Stomach smooth muscle (tissue), 2 donors: Measurements from ENCODE around the gene VPS33B.

ENCODE experiments used
- H3K27ac ChIP-seq: one replicate; pipeline ENCODE4 v1.7.0; 2013; ENCODE audit warnings: mild to moderate bottlenecking, low read length, inconsistent platforms
- H3K27me3 ChIP-seq, 2 donors: one replicate each; pipeline ENCODE4 v1.7.0; 2013; ENCODE audit warnings: low read length in 2 of 2; ENCODE audit not compliant: insufficient read depth in 2 of 2, control insufficient read depth in 1 of 2
- H3K36me3 ChIP-seq, 2 donors: one replicate each; pipeline ENCODE4 v1.7.0; 2013; ENCODE audit warnings: low read length in 2 of 2; ENCODE audit not compliant: control insufficient read depth in 2 of 2, insufficient read depth in 2 of 2
- H3K4me1 ChIP-seq: one replicate; pipeline ENCODE4 v1.7.0; 2013; ENCODE audit warnings: low read length; ENCODE audit not compliant: control insufficient read depth, insufficient read depth
- H3K4me3 ChIP-seq, 2 donors: one replicate each; pipeline ENCODE4 v1.7.0; 2013; ENCODE audit warnings: low read length in 2 of 2
- H3K9ac ChIP-seq, 2 donors: one replicate each; pipeline ENCODE4 v1.7.0; 2013; ENCODE audit warnings: low read length in 2 of 2, mild to moderate bottlenecking in 1 of 2
- H3K9me3 ChIP-seq, 2 donors: one replicate each; pipeline ENCODE4 v1.7.0; 2013; ENCODE audit warnings: low read length in 2 of 2; ENCODE audit not compliant: control insufficient read depth in 2 of 2
- donor health status: healthy.
- donor health status: Pancreatic carcinoma.

Gene VPS33B

GRCh38 chr15:91022075-91022831 lies at the start of gene VPS33B:
VPS33B (minus strand) TSS chr15:91022594; CDS start chr15:91022249, 345 bp downstream.
- Histone ChIP-seq H3K27ac (peak within 1 kb of the TSS; percentile 37), H3K36me3 (peaks cover 0 to 2% of the 10 kb centered on the region in 2 donors), H3K4me1 (peaks cover 12% of the 10 kb centered on the region), H3K4me3 (peak within 1 kb of the TSS; percentile 94 to 98), H3K9ac (peak within 1 kb of the TSS; percentile 79 to 90), H3K27me3 (no peaks in the 10 kb centered on the region), H3K9me3 (no peaks in the 10 kb centered on the region)

- H3K27ac ChIP-seq, result no peak overlapping the region
- no peak overlapping the region for H3K9ac ChIP-seq
These were observed 49.8 kb upstream of the VPS33B start for GRCh38 chr15:91072161-91072560.

GRCh38 chr15:91070872-91071271 lies 48.5 kb upstream of the VPS33B start:
- H3K4me3 ChIP-seq, result no peak overlapping the region
- H3K9ac ChIP-seq, result no peak overlapping the region
- no peak overlapping the region for H3K27ac ChIP-seq
- no peaks in the 10 kb centered on the region for H3K4me1 ChIP-seq
- H3K27me3 ChIP-seq, result peaks cover 10% of the 10 kb centered on the region in 2 donors
- H3K9me3 ChIP-seq, result no peaks in the 10 kb centered on the region
- H3K36me3 ChIP-seq, result no peaks in the 10 kb centered on the region

More at GRCh38 chr15:91072161-91072560, 49.8 kb upstream of the VPS33B start:
- no peak overlapping the region for H3K4me3 ChIP-seq
- H3K27me3 ChIP-seq, result peaks cover 10% of the 10 kb centered on the region in 2 donors
- no peaks in the 10 kb centered on the region for H3K36me3 ChIP-seq
- H3K9me3 ChIP-seq, result no peaks in the 10 kb centered on the region
- H3K4me1 ChIP-seq, result no peaks in the 10 kb centered on the region

- no peak overlapping the region for H3K4me3 ChIP-seq
These were observed 46.6 kb upstream of the VPS33B start for GRCh38 chr15:91068966-91069365.

GRCh38 chr15:91068436-91068835 lies 46.0 kb upstream of the VPS33B start:
- Histone ChIP-seq H3K4me1 (no peaks in the 10 kb centered on the region), H3K27me3 (peaks cover 10% of the 10 kb centered on the region in 2 donors), H3K4me3 (no peak overlapping the region), H3K27ac (no peak overlapping the region), H3K9ac (no peak overlapping the region), H3K9me3 (peaks cover 4 to 6% of the 10 kb centered on the region in 2 donors), H3K36me3 (no peaks in the 10 kb centered on the region)

More at GRCh38 chr15:91068966-91069365, 46.6 kb upstream of the VPS33B start:
- no peak overlapping the region for H3K9ac ChIP-seq
- H3K27me3 ChIP-seq, result peaks cover 10% of the 10 kb centered on the region in 2 donors
- H3K36me3 ChIP-seq, result no peaks in the 10 kb centered on the region
- H3K9me3 ChIP-seq, result peaks cover 4 to 6% of the 10 kb centered on the region in 2 donors
- no peaks in the 10 kb centered on the region for H3K4me1 ChIP-seq
- no peak overlapping the region for H3K27ac ChIP-seq

- peaks cover 4 to 6% of the 10 kb centered on the region in 2 donors for H3K9me3 ChIP-seq
These were observed 44.6 kb upstream of the VPS33B start for GRCh38 chr15:91067036-91067435.

GRCh38 chr15:91065505-91065904 lies 43.1 kb upstream of the VPS33B start:
- Histone ChIP-seq H3K27me3 (peaks cover 7 to 8% of the 10 kb centered on the region in 2 donors), H3K4me3 (no peak overlapping the region), H3K4me1 (no peaks in the 10 kb centered on the region), H3K9me3 (peaks cover 4 to 6% of the 10 kb centered on the region in 2 donors), H3K9ac (no peak overlapping the region), H3K36me3 (no peaks in the 10 kb centered on the region), H3K27ac (no peak overlapping the region)

More at GRCh38 chr15:91067036-91067435, 44.6 kb upstream of the VPS33B start:
- Histone ChIP-seq H3K9ac (no peak overlapping the region), H3K27me3 (peaks cover 10% of the 10 kb centered on the region in 2 donors), H3K4me1 (no peaks in the 10 kb centered on the region), H3K4me3 (no peak overlapping the region), H3K27ac (no peak overlapping the region), H3K36me3 (no peaks in the 10 kb centered on the region)

- Histone ChIP-seq H3K9ac (no peak overlapping the region), H3K4me3 (no peak overlapping the region), H3K27ac (no peak overlapping the region), H3K4me1 (no peaks in the 10 kb centered on the region), H3K36me3 (no peaks in the 10 kb centered on the region), H3K9me3 (peaks cover 4 to 6% of the 10 kb centered on the region in 2 donors), H3K27me3 (peaks cover 3 to 7% of the 10 kb centered on the region in 2 donors)
These were observed 39.6 kb upstream of the VPS33B start for GRCh38 chr15:91061997-91062396.

GRCh38 chr15:91061230-91061629 lies 38.8 kb upstream of the VPS33B start:
- no peak overlapping the region for H3K27ac ChIP-seq
- H3K27me3 ChIP-seq, result peaks cover 3 to 10% of the 10 kb centered on the region in 2 donors
- H3K9ac ChIP-seq, result no peak overlapping the region
- no peaks in the 10 kb centered on the region for H3K36me3 ChIP-seq
- H3K4me3 ChIP-seq, result no peak overlapping the region
- no peaks in the 10 kb centered on the region for H3K4me1 ChIP-seq
- peaks cover 4 to 6% of the 10 kb centered on the region in 2 donors for H3K9me3 ChIP-seq

- H3K4me1 ChIP-seq, result peaks cover 3% of the 10 kb centered on the region
These were observed 33.3 kb upstream of the VPS33B start for GRCh38 chr15:91055548-91056331.

More at GRCh38 chr15:91055548-91056331, 33.3 kb upstream of the VPS33B start:
- Histone ChIP-seq H3K4me3 (no peak overlapping the region), H3K36me3 (no peaks in the 10 kb centered on the region), H3K27ac (no peak overlapping the region), H3K9ac (no peak overlapping the region), H3K9me3 (no peaks in the 10 kb centered on the region), H3K27me3 (peaks cover 5 to 19% of the 10 kb centered on the region in 2 donors)
